HG03103 (cell line): ENCODE results near the gene S1PR3.

ENCODE experiments used
- ATAC-seq: cut with Tn5 transposase; IDR thresholded peaks from one replicate; pipeline ENCODE4 v1.9.1; 2021; ENCODE audit warnings: low read depth; ENCODE audit not compliant: unreplicated experiment

The S1PR3 gene

GRCh38 chr9:88988796-88989641 lies 2.2 kb upstream of the S1PR3 start:
- ATAC-seq = no peak

GRCh38 chr9:88990041-88990728 lies 1.1 kb upstream of the S1PR3 start:
- ATAC-seq = no peak

GRCh38 chr9:88990729-88991065 lies 571 bp upstream of the S1PR3 start:
- no peak for ATAC-seq

GRCh38 chr9:88992556-88992955 lies 1.3 kb downstream of the S1PR3 start:
- ATAC-seq = no peak

GRCh38 chr9:88993327-88993726 lies 2.1 kb downstream of the S1PR3 start:
- ATAC-seq = no peak

- ATAC-seq = no peak
Measured at GRCh38 chr9:88993871-88994460, 2.7 kb downstream of the S1PR3 start.

GRCh38 chr9:88994469-88995199 lies 3.4 kb downstream of the S1PR3 start:
- ATAC-seq = no peak

- no peak for ATAC-seq
Measured at GRCh38 chr9:88995200-88995577, 3.9 kb downstream of the S1PR3 start.

- ATAC-seq = no peak
Measured at GRCh38 chr9:88995627-88996026, 4.4 kb downstream of the S1PR3 start.

- ATAC-seq = no peak
Measured at GRCh38 chr9:88996046-88996920, 5.0 kb downstream of the S1PR3 start.

- no peak for ATAC-seq
Measured at GRCh38 chr9:88996921-88997235, 5.6 kb downstream of the S1PR3 start.

- no peak for ATAC-seq
Measured at GRCh38 chr9:88997646-88998045, 6.4 kb downstream of the S1PR3 start.

- ATAC-seq = no peak
Measured at GRCh38 chr9:88998503-88998902, 7.2 kb downstream of the S1PR3 start.

GRCh38 chr9:88998911-88999310 lies 7.6 kb downstream of the S1PR3 start:
- ATAC-seq = no peak

- ATAC-seq = no peak
Measured at GRCh38 chr9:89000371-89000781, 9.1 kb downstream of the S1PR3 start.

- ATAC-seq = no peak
Measured at GRCh38 chr9:89000973-89001916, 10.0 kb downstream of the S1PR3 start.

GRCh38 chr9:89001917-89002540 lies 10.8 kb downstream of the S1PR3 start:
- no peak for ATAC-seq

GRCh38 chr9:89002987-89003386 lies 11.7 kb downstream of the S1PR3 start:
- ATAC-seq = no peak

GRCh38 chr9:89005323-89005722 lies 14.1 kb downstream of the S1PR3 start:
- ATAC-seq = no peak
